ENCODE measurements around the gene PTPN7. TPM values are rescaled to one million over a fixed set of nuclear protein-coding genes. Genes with fewer than 3 reads are reported as not detected.

PTPN7 gene
- total and polyA plus RNA-seq, 10 of the 15 experiments (the other 5 are each of a cell fraction or from before 2014, with no cell fraction given): 7.9 to 117 (median 102) TPM

- TF ChIP-seq ZNF622 (IDR thresholded peaks at IDR 0.05): no peak
- TF ChIP-seq NRF1 (conservative IDR thresholded peaks at IDR 0.05; ENCODE audit: low read depth, low read length): no peak
- no peak for TF ChIP-seq GABPA (IDR thresholded peaks at IDR 0.05; ENCODE audit: low read depth)
These were observed at the start of gene PTPN7 (continued) for GRCh38 chr1:202160377-202160940.

DNA sequence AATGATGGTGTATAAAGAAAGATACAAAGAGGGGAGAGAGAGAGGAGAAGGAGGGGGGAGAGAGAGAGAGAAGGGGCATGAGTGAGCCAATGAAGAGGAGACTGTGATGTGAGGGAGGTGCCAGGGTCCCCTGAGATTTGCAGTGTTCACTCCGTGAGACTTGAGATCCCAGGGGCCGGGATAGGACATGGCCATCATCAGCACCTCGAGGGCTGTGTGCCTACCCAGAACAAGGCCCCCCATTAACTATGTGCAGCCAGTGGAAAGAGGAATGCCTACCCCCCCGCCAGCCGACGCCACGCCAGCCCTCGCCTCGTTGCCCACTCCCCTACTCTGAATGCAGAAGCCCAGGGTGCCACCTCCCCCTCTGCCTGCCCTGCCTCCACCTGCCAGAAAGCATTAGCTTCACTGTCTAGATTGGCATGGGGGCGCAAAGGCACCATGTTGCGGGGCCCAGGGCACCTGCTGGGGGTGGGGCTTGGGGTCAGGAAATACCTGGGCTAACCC lies 48.0 kb upstream of the PTPN7 start:
- no peak overlapping the region for H3K27ac ChIP-seq (ENCODE audit: control insufficient read depth, insufficient read depth)
- H3K4me2 ChIP-seq (ENCODE audit: control insufficient read depth, insufficient read depth): no peak overlapping the region
- H3K27me3 ChIP-seq (replicated peaks in 1 of 2; ENCODE audit: control insufficient read depth in 2 of 2, insufficient read depth in 2 of 2, low read length in 1 of 2): peaks cover 4 to 5% of the 10 kb centered on the region in 2 experiments; a peak in 2 of 4 replicates
- no peak overlapping the region for H3K4me3 ChIP-seq
- H4K20me1 ChIP-seq (ENCODE audit: control insufficient read depth, insufficient read depth): no peaks in the 10 kb centered on the region
- no peak overlapping the region for H2AFZ ChIP-seq (ENCODE audit: control insufficient read depth, low read depth, low read length)
- H3K4me1 ChIP-seq (ENCODE audit: control insufficient read depth, insufficient read depth, low read length): no peaks in the 10 kb centered on the region
- H3K79me2 ChIP-seq (ENCODE audit: control insufficient read depth, insufficient read depth, low read length): no peaks in the 10 kb centered on the region
- in situ Hi-C loops (cut with MboI): no loop called here
- TF ChIP-seq, protein P1, sequence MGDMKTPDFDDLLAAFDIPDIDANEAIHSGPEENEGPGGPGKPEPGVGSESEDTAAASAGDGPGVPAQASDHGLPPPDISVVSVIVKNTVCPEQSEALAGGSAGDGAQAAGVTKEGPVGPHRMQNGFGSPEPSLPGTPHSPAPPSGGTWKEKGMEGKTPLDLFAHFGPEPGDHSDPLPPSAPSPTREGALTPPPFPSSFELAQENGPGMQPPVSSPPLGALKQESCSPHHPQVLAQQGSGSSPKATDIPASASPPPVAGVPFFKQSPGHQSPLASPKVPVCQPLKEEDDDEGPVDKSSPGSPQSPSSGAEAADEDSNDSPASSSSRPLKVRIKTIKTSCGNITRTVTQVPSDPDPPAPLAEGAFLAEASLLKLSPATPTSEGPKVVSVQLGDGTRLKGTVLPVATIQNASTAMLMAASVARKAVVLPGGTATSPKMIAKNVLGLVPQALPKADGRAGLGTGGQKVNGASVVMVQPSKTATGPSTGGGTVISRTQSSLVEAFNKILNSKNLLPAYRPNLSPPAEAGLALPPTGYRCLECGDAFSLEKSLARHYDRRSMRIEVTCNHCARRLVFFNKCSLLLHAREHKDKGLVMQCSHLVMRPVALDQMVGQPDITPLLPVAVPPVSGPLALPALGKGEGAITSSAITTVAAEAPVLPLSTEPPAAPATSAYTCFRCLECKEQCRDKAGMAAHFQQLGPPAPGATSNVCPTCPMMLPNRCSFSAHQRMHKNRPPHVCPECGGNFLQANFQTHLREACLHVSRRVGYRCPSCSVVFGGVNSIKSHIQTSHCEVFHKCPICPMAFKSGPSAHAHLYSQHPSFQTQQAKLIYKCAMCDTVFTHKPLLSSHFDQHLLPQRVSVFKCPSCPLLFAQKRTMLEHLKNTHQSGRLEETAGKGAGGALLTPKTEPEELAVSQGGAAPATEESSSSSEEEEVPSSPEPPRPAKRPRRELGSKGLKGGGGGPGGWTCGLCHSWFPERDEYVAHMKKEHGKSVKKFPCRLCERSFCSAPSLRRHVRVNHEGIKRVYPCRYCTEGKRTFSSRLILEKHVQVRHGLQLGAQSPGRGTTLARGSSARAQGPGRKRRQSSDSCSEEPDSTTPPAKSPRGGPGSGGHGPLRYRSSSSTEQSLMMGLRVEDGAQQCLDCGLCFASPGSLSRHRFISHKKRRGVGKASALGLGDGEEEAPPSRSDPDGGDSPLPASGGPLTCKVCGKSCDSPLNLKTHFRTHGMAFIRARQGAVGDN (IDR thresholded peaks at IDR 0.05): no peak
- TF ChIP-seq SP1 (IDR thresholded peaks at IDR 0.05; ENCODE audit: low read depth, low read length) (no peak), WRNIP1 (IDR thresholded peaks at IDR 0.05; ENCODE audit: borderline replicate concordance, low read depth, low read length) (no peak), JUND (IDR thresholded peaks at IDR 0.05; ENCODE audit: low read depth, low read length) (no peak), MYC (IDR thresholded peaks at IDR 0.05; ENCODE audit: insufficient read depth, insufficient read length, insufficient replicate concordance, low read length, severe bottlenecking) (no peak), RAD51 (IDR thresholded peaks at IDR 0.05) (no peak), CBFB (IDR thresholded peaks at IDR 0.05; ENCODE audit: low read depth) (no peak)
- WGBS (ENCODE audit: insufficient coverage, insufficient replicate concordance, low lambda C conversion rate, missing lambda C conversion rate): 17% methylated on average over 6 of the region's 11 CpGs
- no peak overlapping the region for H3K9ac ChIP-seq (ENCODE audit: control insufficient read depth, insufficient read depth, low read length)
- BruUV-seq (replicated peaks): no TSS peak
- CTCF ChIA-PET: interaction anchor here (1.0 to 1.4 kb wide), 2 partner anchors 15 to 209 kb away, joined by 3 to 4 read pairs; partner anchors contain the start of gene LGR6
- RAD21 ChIA-PET (ENCODE audit: unreplicated experiment): no interaction called here
- no peaks in the 10 kb centered on the region for H3K36me3 ChIP-seq (ENCODE audit: control insufficient read depth in 2 of 2, insufficient read depth in 2 of 2, low read length in 1 of 2)
- SMC1A ChIA-PET (ENCODE audit: uncharacterized antibody, unreplicated experiment): no interaction called here
- POLR2A ChIA-PET: no interaction called here
- FAIRE-seq: no peak
- no peaks in the 10 kb centered on the region for H3K9me3 ChIP-seq (replicated peaks; ENCODE audit: control insufficient read depth, insufficient read depth, low read length)
- ATAC-seq: no peak
- no peak for DNase-seq (ENCODE audit: low read depth, low spot score)
- intact Hi-C loops (cut with micrococcal nuclease; ENCODE audit: unreplicated experiment): no loop called here
